ENCODE data around the gene GFPT2.

GFPT2 gene

GRCh38 chr5:180350711-180351465, 2.2 kb downstream of the GFPT2 start:
- no peak for DNase-seq (ENCODE audit: low read depth in 2 of 2)

DNA sequence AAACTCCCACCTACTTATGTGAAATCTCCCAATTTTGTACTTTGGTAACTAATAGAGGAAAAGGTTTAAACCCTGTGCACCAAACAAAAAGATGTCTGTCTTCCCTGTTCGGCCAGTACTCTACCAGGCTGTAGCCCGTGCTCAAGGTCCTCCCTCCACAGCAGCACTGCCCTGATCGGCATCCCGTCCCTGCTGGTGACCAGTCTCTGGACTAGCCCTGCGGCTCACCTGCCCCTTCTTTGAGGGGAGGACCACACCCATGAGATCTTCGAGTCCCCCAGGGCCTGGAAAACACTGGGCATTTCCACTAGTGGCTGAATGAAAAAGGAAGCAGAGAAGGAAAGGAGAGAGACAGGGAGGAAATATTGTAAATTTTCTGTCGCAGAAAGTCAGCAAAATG, 2.8 kb downstream of the GFPT2 start:
- no peak for DNase-seq (ENCODE audit: low read depth in 2 of 2)

GRCh38 chr5:180349391-180349790, 3.7 kb downstream of the GFPT2 start:
- DNase-seq (ENCODE audit: low read depth in 2 of 2) = no peak

- DNase-seq (ENCODE audit: low read depth in 2 of 2) = no peak
These were observed 4.8 kb downstream of the GFPT2 start for GRCh38 chr5:180348336-180348735.

DNA sequence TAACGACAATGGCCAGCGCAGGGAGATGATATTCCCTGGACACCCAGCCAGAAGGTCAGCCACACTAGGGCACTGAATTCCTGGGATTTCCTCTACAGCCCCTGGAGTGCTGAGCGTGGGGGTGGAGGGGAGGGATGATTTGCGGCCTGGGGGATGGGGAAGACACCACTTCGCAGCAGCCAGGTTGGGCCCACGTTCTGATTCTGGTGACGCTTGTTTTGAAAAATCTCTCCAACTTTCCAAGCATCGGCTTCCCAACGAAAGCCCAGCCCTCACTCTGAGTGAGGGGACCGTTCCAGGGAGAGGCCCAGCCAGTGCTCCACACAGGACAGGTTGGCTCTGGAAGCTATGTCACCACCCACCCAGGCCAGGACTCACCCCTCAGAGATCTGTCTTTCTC, 5.4 kb downstream of the GFPT2 start:
- no peak for DNase-seq (ENCODE audit: low read depth in 2 of 2)

- no peak for DNase-seq (ENCODE audit: low read depth in 2 of 2)
These were observed 6.8 kb downstream of the GFPT2 start for GRCh38 chr5:180346358-180346757.

- DNase-seq (ENCODE audit: low read depth in 2 of 2) = no peak
These were observed 7.4 kb downstream of the GFPT2 start for GRCh38 chr5:180345781-180346180.

- DNase-seq (ENCODE audit: low read depth in 2 of 2) = no peak
These were observed 8.0 kb downstream of the GFPT2 start for GRCh38 chr5:180345186-180345585.

DNA sequence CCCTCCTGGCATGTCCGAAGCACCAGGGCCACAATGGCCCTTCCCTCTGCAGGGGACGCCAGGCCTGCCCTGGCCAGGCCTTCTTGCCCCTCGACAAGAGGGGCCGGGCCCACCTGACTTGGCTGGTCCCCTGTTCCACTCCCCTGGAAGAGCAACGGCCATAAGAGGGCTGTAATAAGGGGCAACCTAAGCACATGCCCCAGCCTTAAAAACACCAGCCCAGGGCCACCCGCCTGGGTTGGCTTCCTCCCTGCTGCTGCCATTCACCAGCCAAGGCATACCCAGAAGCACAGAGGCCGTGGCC, 8.5 kb downstream of the GFPT2 start:
- DNase-seq (ENCODE audit: low read depth in 2 of 2) = no peak

DNA sequence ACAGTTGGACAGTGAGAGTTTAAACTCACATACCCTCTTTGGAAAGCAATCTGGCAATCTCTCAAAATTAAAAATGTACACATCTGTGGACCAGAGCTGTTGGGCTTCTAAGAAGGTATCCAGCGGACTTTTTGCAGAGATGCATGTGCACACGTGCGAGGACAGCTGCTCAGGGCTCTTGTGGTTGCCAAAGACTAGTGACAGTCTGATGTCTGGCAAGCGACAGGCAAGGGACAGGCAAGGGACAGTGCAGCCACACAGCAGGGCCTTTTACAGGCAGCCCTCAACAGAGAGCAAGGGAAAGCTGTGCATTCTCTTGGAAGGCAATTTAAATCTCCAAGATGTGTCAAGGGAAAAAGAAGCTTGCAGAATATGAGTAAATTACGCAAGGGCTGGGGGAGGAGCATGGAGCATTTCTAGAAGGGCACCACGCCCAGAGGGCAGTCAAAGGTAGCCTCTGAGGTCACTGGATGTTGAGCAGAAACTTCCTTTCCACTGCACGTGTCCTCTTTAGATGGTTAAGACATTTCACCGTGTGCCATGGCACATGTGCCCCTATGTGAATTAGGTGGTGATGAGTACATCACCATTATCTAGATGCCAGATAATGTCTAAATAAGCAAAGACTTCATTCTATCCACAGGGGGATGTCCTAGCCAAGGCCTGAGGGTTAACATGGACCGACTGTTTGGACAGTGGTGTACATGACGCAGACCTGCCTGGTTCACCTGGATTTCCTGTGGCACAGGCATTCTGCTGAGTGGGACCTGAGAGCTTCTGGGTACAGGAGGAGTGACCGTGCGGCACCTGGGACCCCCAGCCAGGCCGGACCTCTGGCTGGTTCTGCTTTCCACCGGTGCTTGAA, 9.1 kb downstream of the GFPT2 start:
- no peak for DNase-seq (ENCODE audit: low read depth in 2 of 2)

DNA sequence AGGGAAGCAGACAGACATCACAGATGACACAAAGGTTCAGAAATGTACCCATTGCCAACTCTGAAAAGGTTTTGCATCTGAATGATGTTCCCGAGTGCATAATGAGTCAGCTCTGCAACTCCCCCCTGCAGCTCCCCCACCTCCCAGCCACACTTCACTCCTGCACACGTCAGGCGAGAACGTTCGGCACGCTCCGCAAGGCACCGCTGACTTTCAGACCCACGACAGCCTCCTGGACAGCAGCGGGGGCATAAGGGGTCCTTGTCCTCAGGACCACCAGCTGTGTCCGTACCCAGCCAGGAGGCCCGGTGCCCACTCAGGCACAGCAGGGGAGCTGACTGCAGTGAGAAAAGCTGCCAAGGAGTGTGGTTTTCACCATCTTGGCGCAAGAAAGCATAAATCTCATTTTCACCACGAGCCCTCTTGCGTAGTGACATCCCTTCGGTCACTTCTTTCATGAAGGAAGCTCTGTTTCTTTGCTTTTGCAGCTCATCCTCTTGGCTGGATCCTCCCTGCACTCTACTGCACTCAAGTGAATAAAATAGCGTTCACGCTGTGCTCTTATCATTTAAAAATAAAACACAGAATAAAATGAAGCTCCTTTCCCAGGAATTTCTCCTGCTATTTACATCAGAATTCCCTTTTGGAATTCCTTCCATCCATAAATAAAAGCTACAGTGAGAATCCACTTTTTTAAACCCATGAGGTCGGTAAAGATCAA, 9.9 kb downstream of the GFPT2 start:
- no peak for DNase-seq (ENCODE audit: low read depth in 2 of 2)

DNA sequence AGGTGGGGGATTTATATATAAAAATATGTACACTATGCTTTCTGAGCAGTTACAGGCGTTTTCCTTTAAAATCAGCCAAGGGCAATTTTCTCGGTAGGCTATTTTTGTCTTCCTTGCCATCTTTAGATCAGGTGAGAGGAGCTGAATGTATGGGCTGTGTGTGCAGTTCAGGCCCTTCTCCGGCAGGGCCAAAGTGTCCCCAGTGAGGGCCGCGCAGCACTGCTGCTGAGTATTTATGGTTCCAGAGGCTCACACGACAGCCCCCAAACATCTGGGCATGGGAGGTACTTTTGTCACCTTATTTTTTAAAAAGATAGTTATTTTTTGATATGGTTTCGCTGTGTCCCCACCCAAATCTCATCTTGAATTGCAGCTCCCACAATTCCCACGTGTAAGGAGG, 11.5 kb downstream of the GFPT2 start:
- DNase-seq (ENCODE audit: low read depth in 2 of 2) = no peak

GRCh38 chr5:180340856-180341255, 12.3 kb downstream of the GFPT2 start:
- no peak for DNase-seq (ENCODE audit: low read depth in 2 of 2)

DNA sequence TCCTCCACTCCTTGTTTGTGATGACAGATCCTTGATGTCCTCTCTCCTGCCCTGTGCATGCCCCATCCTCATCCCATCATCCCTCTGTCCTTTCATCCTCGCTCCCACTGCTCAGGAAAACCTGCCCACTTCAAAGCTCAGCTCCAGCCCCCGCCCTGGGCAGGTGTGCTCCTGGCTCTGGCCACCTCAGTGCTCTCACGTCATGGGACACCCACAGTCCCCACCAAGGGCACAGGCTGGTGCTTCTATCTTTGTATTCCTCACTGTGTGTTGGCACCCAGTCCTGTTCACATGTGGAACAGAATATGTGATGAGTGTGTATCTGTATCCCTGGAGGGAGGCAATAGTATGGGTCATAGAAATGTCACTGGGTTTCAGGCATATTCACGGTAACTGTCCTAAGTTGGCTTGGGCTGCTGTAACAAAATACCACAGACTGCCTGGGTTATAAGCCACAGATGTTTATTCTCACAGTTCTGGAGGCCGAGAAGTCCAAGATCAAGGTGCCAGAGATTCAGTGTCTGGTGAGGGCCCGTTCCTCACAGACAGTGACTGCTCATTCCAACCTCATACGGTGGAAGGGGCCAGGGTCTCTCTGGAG, 13.5 kb downstream of the GFPT2 start:
- DNase-seq (ENCODE audit: low read depth in 2 of 2) = no peak

DNA sequence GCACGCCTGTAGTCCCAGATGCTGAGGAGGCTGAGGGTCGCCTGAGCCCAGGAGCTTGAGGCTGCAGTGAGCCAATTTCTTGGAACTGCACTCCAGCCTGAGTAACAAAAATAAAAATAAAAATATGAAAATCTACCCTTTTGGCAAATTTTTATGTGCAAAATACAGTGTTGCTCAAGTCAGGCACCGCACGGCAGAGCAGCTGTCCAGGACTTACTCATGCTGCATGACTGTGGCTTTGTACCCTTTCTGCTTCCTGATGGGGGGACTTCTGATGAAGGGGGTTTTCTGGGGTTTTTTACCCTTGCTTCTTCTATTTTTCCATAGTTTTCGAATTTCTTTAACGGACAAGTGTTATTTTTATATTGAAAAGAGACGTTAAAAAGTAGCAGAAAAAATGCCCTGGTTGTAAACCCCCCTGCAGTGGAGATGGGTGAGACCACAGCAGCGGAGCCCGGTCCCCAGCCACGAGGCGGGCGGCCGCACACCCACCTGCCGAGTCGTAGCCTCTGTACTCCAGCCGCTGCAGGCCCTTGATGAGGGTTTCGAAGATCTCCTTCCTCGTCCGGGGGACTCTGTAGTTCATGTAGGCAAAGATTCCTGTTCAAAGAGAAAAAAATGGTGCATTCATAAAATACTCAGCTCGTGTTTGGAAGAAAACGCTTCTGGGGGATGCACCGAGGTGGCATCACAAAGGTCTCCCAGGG, 15.0 kb downstream of the GFPT2 start:
- DNase-seq (ENCODE audit: low read depth in 2 of 2) = no peak

GRCh38 chr5:180336234-180337020, 16.7 kb downstream of the GFPT2 start:
- no peak for DNase-seq (ENCODE audit: low read depth in 2 of 2)

GRCh38 chr5:180335614-180336233, 17.4 kb downstream of the GFPT2 start:
- no peak for DNase-seq (ENCODE audit: low read depth in 2 of 2)

GRCh38 chr5:180334751-180335613, 18.2 kb downstream of the GFPT2 start:
- no peak for DNase-seq (ENCODE audit: low read depth in 2 of 2)

DNA sequence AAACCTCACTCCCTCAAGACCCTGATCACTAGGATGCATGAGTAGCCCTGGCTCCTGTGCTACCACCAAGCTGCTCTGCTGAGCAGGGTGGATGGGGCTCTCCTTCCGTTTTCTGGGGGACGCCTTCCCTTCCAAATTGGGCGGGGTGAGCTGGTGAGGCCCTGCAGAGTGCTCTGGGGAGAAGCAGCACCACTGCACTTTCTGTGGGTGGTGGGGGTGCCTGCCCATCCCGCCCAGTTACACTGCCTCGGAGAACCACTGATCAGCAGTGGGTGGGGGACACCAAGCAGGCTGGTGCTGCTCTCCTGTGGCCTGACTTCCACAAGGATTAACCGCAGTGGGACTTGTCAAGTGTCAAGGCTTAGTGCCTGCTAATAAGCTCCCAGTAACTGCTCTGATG, 19.0 kb downstream of the GFPT2 start:
- no peak for DNase-seq (ENCODE audit: low read depth in 2 of 2)
